ENCODE data around the gene ZNF710.

Gene ZNF710

DNA sequence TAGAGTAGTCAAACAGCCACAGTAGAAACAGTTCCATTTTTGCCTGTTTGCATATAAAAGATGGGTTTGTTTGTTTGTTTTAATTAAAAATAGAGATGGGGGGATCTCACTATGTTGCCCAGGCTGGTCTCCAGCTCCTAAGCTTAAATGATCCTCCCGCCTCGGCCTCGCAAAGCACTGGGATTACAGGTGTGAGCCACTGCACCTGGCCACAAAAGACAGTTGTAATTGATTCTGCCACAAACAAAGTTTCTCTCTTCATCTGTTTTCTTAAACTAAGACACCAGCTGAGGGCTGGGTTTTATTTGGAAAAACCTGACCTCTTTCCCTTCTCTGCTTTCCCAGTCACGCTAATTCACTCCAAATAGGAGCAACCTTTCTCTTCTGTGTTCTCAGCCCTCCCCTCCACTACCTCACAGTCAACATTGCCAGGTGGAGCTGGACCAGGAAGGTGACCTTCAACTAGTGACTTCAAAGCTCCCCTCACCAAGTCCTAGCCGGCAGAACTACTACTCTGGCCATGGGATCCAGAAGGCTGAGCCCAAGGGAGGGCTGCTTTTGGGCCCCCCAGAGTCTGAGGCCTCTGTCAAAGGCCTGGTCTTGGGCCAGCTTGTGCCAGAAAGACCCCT, 102.7 kb downstream of the ZNF710 start:
- Histone ChIP-seq H4K8ac (ENCODE audit: low read depth, low read length) (peak overlapping the region; percentile 17), H3K4me1 (ENCODE audit: control insufficient read depth in 1 of 2, insufficient read depth in 2 of 2, low read length in 2 of 2) (peaks cover 29 to 44% of the 10 kb centered on the region in 2 experiments), H3K79me1 (ENCODE audit: low read length) (peaks cover 25% of the 10 kb centered on the region), H2AFZ (ENCODE audit: insufficient read depth, low read length, poor library complexity) (no peak overlapping the region), H3K4me2 (ENCODE audit: low read length) (no peak overlapping the region), H3K9me3 (ENCODE audit: insufficient read depth, low read depth, low read length) (peaks cover 2% of the 10 kb centered on the region), H2BK120ac (ENCODE audit: insufficient read depth, low read length, poor library complexity) (peak overlapping the region; percentile 61), H2BK5ac (ENCODE audit: low read depth, low read length, poor library complexity) (no peak overlapping the region), H2AK5ac (ENCODE audit: low read length) (peak overlapping the region; percentile 60), H3K4ac (ENCODE audit: low read depth, low read length) (no peak overlapping the region), H3K23ac (ENCODE audit: low read length) (no peak overlapping the region), H3K27me3 (ENCODE audit: insufficient read depth, low read length) (no peaks in the 10 kb centered on the region), H2BK12ac (ENCODE audit: low read length) (peak overlapping the region; percentile 52), H3K14ac (ENCODE audit: low read length) (peak overlapping the region; percentile 8), H3K79me2 (ENCODE audit: control insufficient read depth, insufficient read depth, low read length, poor library complexity) (peaks cover 13% of the 10 kb centered on the region), H4K91ac (ENCODE audit: low read depth, low read length) (peak overlapping the region; percentile 71), H3K4me3 (ENCODE audit: low read depth, low read length) (no peak overlapping the region), H3K27ac (ENCODE audit: low read depth, low read length) (no peak overlapping the region), H3K36me3 (ENCODE audit: control insufficient read depth in 1 of 2, insufficient read depth in 2 of 2, low read length in 2 of 2) (no peaks in the 10 kb centered on the region), H3K9ac (ENCODE audit: low read length) (no peak overlapping the region), H4K12ac (ENCODE audit: low read depth, low read length) (no peak overlapping the region), H3K18ac (ENCODE audit: low read length) (no peak overlapping the region)
- no peak for DNase-seq
- no CpG with 5 or more reads among the region's 5 CpGs for WGBS (ENCODE audit: extremely low coverage, insufficient coverage, insufficient read length)

GRCh38 chr15:90104551-90104950, 103.4 kb downstream of the ZNF710 start:
- H3K4ac ChIP-seq (ENCODE audit: low read depth, low read length), result no peak overlapping the region
- H3K9ac ChIP-seq (ENCODE audit: low read length), result peak overlapping the region; percentile 19
- DNase-seq, result peak in 1 of 2 donors; percentile 76
- no peak overlapping the region for H2BK5ac ChIP-seq (ENCODE audit: low read depth, low read length, poor library complexity)
- no peak overlapping the region for H3K4me3 ChIP-seq (ENCODE audit: low read depth, low read length)
- H2AFZ ChIP-seq (ENCODE audit: insufficient read depth, low read length, poor library complexity), result no peak overlapping the region
- no peak overlapping the region for H3K14ac ChIP-seq (ENCODE audit: low read length)
- no peak overlapping the region for H4K12ac ChIP-seq (ENCODE audit: low read depth, low read length)
- peak overlapping the region; percentile 61 for H2BK120ac ChIP-seq (ENCODE audit: insufficient read depth, low read length, poor library complexity)
- peak overlapping the region; percentile 13 for H3K27ac ChIP-seq (ENCODE audit: low read depth, low read length)
- H3K4me2 ChIP-seq (ENCODE audit: low read length), result no peak overlapping the region
- H3K79me1 ChIP-seq (ENCODE audit: low read length), result peaks cover 25% of the 10 kb centered on the region
- H2BK12ac ChIP-seq (ENCODE audit: low read length), result peak overlapping the region; percentile 52
- no peak overlapping the region for H3K23ac ChIP-seq (ENCODE audit: low read length)
- WGBS (ENCODE audit: extremely low coverage, insufficient coverage, insufficient read length), result no CpG with 5 or more reads among the region's 4 CpGs
- peaks cover 26 to 37% of the 10 kb centered on the region in 2 experiments for H3K4me1 ChIP-seq (ENCODE audit: control insufficient read depth in 1 of 2, insufficient read depth in 2 of 2, low read length in 2 of 2)
- H2AK5ac ChIP-seq (ENCODE audit: low read length), result no peak overlapping the region
- H3K36me3 ChIP-seq (ENCODE audit: control insufficient read depth in 1 of 2, insufficient read depth in 2 of 2, low read length in 2 of 2), result no peaks in the 10 kb centered on the region
- H3K18ac ChIP-seq (ENCODE audit: low read length), result no peak overlapping the region
- peak overlapping the region; percentile 71 for H4K91ac ChIP-seq (ENCODE audit: low read depth, low read length)
- H3K27me3 ChIP-seq (ENCODE audit: insufficient read depth, low read length), result no peaks in the 10 kb centered on the region
- H3K79me2 ChIP-seq (ENCODE audit: control insufficient read depth, insufficient read depth, low read length, poor library complexity), result peaks cover 13% of the 10 kb centered on the region
- H3K9me3 ChIP-seq (ENCODE audit: insufficient read depth, low read depth, low read length), result peaks cover 2% of the 10 kb centered on the region
- H4K8ac ChIP-seq (ENCODE audit: low read depth, low read length), result peak overlapping the region; percentile 17

DNA sequence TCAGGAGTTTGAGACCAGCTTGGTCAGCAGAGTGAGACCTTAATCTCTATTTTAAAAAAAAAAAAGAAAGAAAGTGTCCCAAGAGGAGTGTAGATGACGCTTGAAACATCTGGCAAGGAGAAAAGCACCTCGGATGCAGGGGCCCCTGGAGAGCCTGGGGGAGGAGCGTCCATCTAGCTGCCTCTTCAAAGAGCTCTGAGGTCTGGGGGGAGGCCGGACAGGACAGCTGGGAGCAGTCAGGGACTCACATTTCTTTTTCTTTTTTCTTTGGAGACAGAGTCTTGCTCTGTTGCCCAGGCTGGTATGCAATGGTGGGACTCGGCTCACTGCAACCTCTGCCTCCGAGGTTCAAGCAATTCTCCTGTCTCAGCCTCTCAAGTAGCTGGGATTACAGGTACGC, 104.4 kb downstream of the ZNF710 start:
- Histone ChIP-seq H3K4ac (ENCODE audit: low read depth, low read length) (no peak overlapping the region), H3K27ac (ENCODE audit: low read depth, low read length) (no peak overlapping the region), H3K4me2 (ENCODE audit: low read length) (no peak overlapping the region), H2BK120ac (ENCODE audit: insufficient read depth, low read length, poor library complexity) (no peak overlapping the region), H2AK5ac (ENCODE audit: low read length) (no peak overlapping the region), H4K8ac (ENCODE audit: low read depth, low read length) (no peak overlapping the region), H3K9ac (ENCODE audit: low read length) (no peak overlapping the region), H3K4me1 (ENCODE audit: control insufficient read depth in 1 of 2, insufficient read depth in 2 of 2, low read length in 2 of 2) (peaks cover 22 to 32% of the 10 kb centered on the region in 2 experiments), H3K27me3 (ENCODE audit: insufficient read depth, low read length) (no peaks in the 10 kb centered on the region), H3K18ac (ENCODE audit: low read length) (no peak overlapping the region), H3K36me3 (ENCODE audit: control insufficient read depth in 1 of 2, insufficient read depth in 2 of 2, low read length in 2 of 2) (no peaks in the 10 kb centered on the region), H2AFZ (ENCODE audit: insufficient read depth, low read length, poor library complexity) (no peak overlapping the region), H4K91ac (ENCODE audit: low read depth, low read length) (no peak overlapping the region), H2BK5ac (ENCODE audit: low read depth, low read length, poor library complexity) (no peak overlapping the region), H3K79me1 (ENCODE audit: low read length) (peaks cover 23% of the 10 kb centered on the region), H3K14ac (ENCODE audit: low read length) (no peak overlapping the region), H3K23ac (ENCODE audit: low read length) (no peak overlapping the region), H3K9me3 (ENCODE audit: insufficient read depth, low read depth, low read length) (peaks cover 2% of the 10 kb centered on the region), H3K4me3 (ENCODE audit: low read depth, low read length) (no peak overlapping the region), H4K12ac (ENCODE audit: low read depth, low read length) (no peak overlapping the region), H2BK12ac (ENCODE audit: low read length) (no peak overlapping the region), H3K79me2 (ENCODE audit: control insufficient read depth, insufficient read depth, low read length, poor library complexity) (peaks cover 13% of the 10 kb centered on the region)
- no peak for DNase-seq
- WGBS (ENCODE audit: extremely low coverage, insufficient coverage, insufficient read length), result no CpG with 5 or more reads among the region's 7 CpGs

DNA sequence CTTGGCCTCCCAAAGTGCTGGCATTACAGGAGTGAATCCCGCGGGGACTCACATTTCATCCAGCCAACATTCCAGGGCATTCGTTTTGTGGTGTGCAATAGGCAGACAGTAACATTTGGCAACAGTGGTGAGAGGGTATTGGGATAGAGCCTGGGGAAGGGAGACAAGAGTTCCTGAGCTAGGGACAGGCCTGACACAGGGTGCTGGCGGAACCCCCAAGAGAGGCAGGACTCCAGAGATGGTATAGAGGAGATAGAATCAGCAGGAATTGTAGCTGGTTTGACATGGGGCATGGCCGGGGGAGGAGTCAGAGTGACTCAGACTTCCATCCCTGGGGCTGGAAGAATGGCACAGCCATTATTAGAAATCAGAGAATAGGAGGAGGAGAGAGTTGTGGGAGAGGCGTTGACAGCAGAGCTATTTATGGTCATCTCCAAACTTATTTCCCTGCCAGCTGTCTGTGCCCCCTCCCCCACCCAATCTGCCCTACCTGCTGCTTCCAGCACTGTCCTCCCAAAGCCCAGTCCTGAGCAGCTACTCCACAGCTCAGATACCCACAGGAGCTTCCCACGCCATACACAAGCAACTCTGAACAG, 105.5 kb downstream of the ZNF710 start:
- no CpG with 5 or more reads among the region's 7 CpGs for WGBS (ENCODE audit: extremely low coverage, insufficient coverage, insufficient read length)
- Histone ChIP-seq H3K9ac (ENCODE audit: low read length) (no peak overlapping the region), H3K14ac (ENCODE audit: low read length) (peak overlapping the region; percentile 5), H2AK5ac (ENCODE audit: low read length) (peak overlapping the region; percentile 8), H3K4me3 (ENCODE audit: low read depth, low read length) (no peak overlapping the region), H3K4me2 (ENCODE audit: low read length) (peak overlapping the region; percentile 37), H2BK5ac (ENCODE audit: low read depth, low read length, poor library complexity) (no peak overlapping the region), H4K12ac (ENCODE audit: low read depth, low read length) (no peak overlapping the region), H3K27me3 (ENCODE audit: insufficient read depth, low read length) (no peaks in the 10 kb centered on the region), H3K18ac (ENCODE audit: low read length) (peak overlapping the region; percentile 10), H3K79me1 (ENCODE audit: low read length) (peaks cover 18% of the 10 kb centered on the region), H3K23ac (ENCODE audit: low read length) (no peak overlapping the region), H3K9me3 (ENCODE audit: insufficient read depth, low read depth, low read length) (no peaks in the 10 kb centered on the region), H4K8ac (ENCODE audit: low read depth, low read length) (peak overlapping the region; percentile 3), H3K79me2 (ENCODE audit: control insufficient read depth, insufficient read depth, low read length, poor library complexity) (peaks cover 6% of the 10 kb centered on the region), H3K27ac (ENCODE audit: low read depth, low read length) (peak overlapping the region; percentile 53), H3K36me3 (ENCODE audit: control insufficient read depth in 1 of 2, insufficient read depth in 2 of 2, low read length in 2 of 2) (no peaks in the 10 kb centered on the region), H2AFZ (ENCODE audit: insufficient read depth, low read length, poor library complexity) (peak overlapping the region; percentile 12), H2BK120ac (ENCODE audit: insufficient read depth, low read length, poor library complexity) (no peak overlapping the region), H3K4ac (ENCODE audit: low read depth, low read length) (no peak overlapping the region), H3K4me1 (ENCODE audit: control insufficient read depth in 1 of 2, insufficient read depth in 2 of 2, low read length in 2 of 2) (peaks cover 14 to 24% of the 10 kb centered on the region in 2 experiments), H2BK12ac (ENCODE audit: low read length) (peak overlapping the region; percentile 16), H4K91ac (ENCODE audit: low read depth, low read length) (peak overlapping the region; percentile 58)
- peak in 1 of 2 donors; percentile 54 for DNase-seq

All from trophoblast cell (in vitro differentiated cells and primary cell).